ENCODE results near the gene SOX3. TPM values are rescaled to one million over a fixed set of nuclear protein-coding genes. Genes with fewer than 3 reads are reported as not detected.

Gene SOX3
- total RNA-seq, 1 donor from 2014 or later, result not detected

GRCh38 chrX:140508958-140509357 is 4.1 kb upstream of the SOX3 start:
- Histone ChIP-seq H3K4me3 (no peak overlapping the region), H3K27ac (no peak overlapping the region), H3K4me1 (no peaks in the 10 kb centered on the region), H3K9me3 (no peaks in the 10 kb centered on the region), H3K27me3 (peaks cover 47% of the 10 kb centered on the region), H3K36me3 (no peaks in the 10 kb centered on the region)
- ATAC-seq (no peak), DNase-seq (no peak)
- intact Hi-C loops (cut with DNase I), result no loop called here
- TF ChIP-seq CTCF (IDR thresholded peaks at IDR 0.05), result no peak

GRCh38 chrX:140507982-140508305 is 3.1 kb upstream of the SOX3 start:
- no peaks in the 10 kb centered on the region for H3K9me3 ChIP-seq
- no peak overlapping the region for H3K27ac ChIP-seq
- DNase-seq (peak; percentile 79), ATAC-seq (peak; percentile 90)
- H3K4me3 ChIP-seq, result no peak overlapping the region
- intact Hi-C loops (cut with DNase I), result no loop called here
- peaks cover 47% of the 10 kb centered on the region for H3K27me3 ChIP-seq
- no peaks in the 10 kb centered on the region for H3K4me1 ChIP-seq
- no peaks in the 10 kb centered on the region for H3K36me3 ChIP-seq
- no peak for TF ChIP-seq CTCF (IDR thresholded peaks at IDR 0.05)

- ATAC-seq (no peak), DNase-seq (no peak)
- intact Hi-C loops (cut with DNase I), result no loop called here
- Histone ChIP-seq H3K27me3 (peaks cover 47% of the 10 kb centered on the region), H3K36me3 (no peaks in the 10 kb centered on the region), H3K27ac (no peak overlapping the region), H3K4me1 (no peaks in the 10 kb centered on the region), H3K4me3 (no peak overlapping the region), H3K9me3 (no peaks in the 10 kb centered on the region)
- TF ChIP-seq CTCF (IDR thresholded peaks at IDR 0.05), result no peak
These were observed 2.5 kb upstream of the SOX3 start for GRCh38 chrX:140507223-140507981.

GRCh38 chrX:140505421-140506337 is 810 bp upstream of the SOX3 start:
- TF ChIP-seq CTCF (IDR thresholded peaks at IDR 0.05), result no peak
- Histone ChIP-seq H3K27ac (no peak overlapping the region), H3K27me3 (peaks cover 51% of the 10 kb centered on the region), H3K4me3 (no peak overlapping the region), H3K9me3 (no peaks in the 10 kb centered on the region), H3K4me1 (no peaks in the 10 kb centered on the region), H3K36me3 (no peaks in the 10 kb centered on the region)
- intact Hi-C loops (cut with DNase I), result no loop called here
- DNase-seq (no peak), ATAC-seq (no peak)

- H3K27ac ChIP-seq, result no peak overlapping the region
- no peak overlapping the region for H3K4me3 ChIP-seq
- DNase-seq, result no peak
- peak; percentile 45 for ATAC-seq
- no peaks in the 10 kb centered on the region for H3K4me1 ChIP-seq
- no peak for TF ChIP-seq CTCF (IDR thresholded peaks at IDR 0.05)
- H3K27me3 ChIP-seq, result peaks cover 42% of the 10 kb centered on the region
- no peaks in the 10 kb centered on the region for H3K36me3 ChIP-seq
- intact Hi-C loops (cut with DNase I), result no loop called here
- H3K9me3 ChIP-seq, result no peaks in the 10 kb centered on the region
These were observed 1.0 kb downstream of the SOX3 start for GRCh38 chrX:140503714-140504351.

Measured in upper lobe of right lung (tissue), 1 donor.